GM19328 (cell line): ENCODE results near the gene TMTC2.
"Not testable (repeated sequence)": the region's sequence is repeated elsewhere in the genome, so short reads cannot be mapped to it uniquely, and the experiment has no call there.

ENCODE experiments used
- ATAC-seq: cut with Tn5 transposase; IDR thresholded peaks from one replicate; pipeline ENCODE4 v1.9.1; 2021; ENCODE audit warnings: mild to moderate bottlenecking, moderate library complexity; ENCODE audit not compliant: unreplicated experiment

Gene TMTC2

GRCh38 chr12:82725741-82726140 lies 39.0 kb downstream of the TMTC2 start:
- ATAC-seq = no peak

GRCh38 chr12:82727886-82728285 lies 41.2 kb downstream of the TMTC2 start:
- no peak for ATAC-seq

GRCh38 chr12:82728710-82729109 lies 42.0 kb downstream of the TMTC2 start:
- ATAC-seq = no peak

GRCh38 chr12:82730953-82731459 lies 44.3 kb downstream of the TMTC2 start:
- no peak for ATAC-seq

GRCh38 chr12:82740129-82741000 lies 53.7 kb downstream of the TMTC2 start:
- ATAC-seq = no peak

- ATAC-seq = no peak
Observed at GRCh38 chr12:82745063-82745674, 58.5 kb downstream of the TMTC2 start.

GRCh38 chr12:82745807-82746206 lies 59.1 kb downstream of the TMTC2 start:
- no peak for ATAC-seq

GRCh38 chr12:82746668-82747067 lies 60.0 kb downstream of the TMTC2 start:
- ATAC-seq = no peak

- no peak for ATAC-seq
Observed at GRCh38 chr12:82749015-82749414, 62.3 kb downstream of the TMTC2 start.

- no peak for ATAC-seq
Observed at GRCh38 chr12:82754856-82755255, 68.2 kb downstream of the TMTC2 start.

GRCh38 chr12:82756303-82756702 lies 69.6 kb downstream of the TMTC2 start:
- ATAC-seq = no peak

GRCh38 chr12:82757059-82757458 lies 70.4 kb downstream of the TMTC2 start:
- ATAC-seq = no peak

GRCh38 chr12:82757656-82758055 lies 71.0 kb downstream of the TMTC2 start:
- no peak for ATAC-seq

- ATAC-seq = no peak
Observed at GRCh38 chr12:82758749-82759330, 72.1 kb downstream of the TMTC2 start.

GRCh38 chr12:82760423-82760822 lies 73.7 kb downstream of the TMTC2 start:
- no peak for ATAC-seq

GRCh38 chr12:82765206-82765605 lies 78.5 kb downstream of the TMTC2 start:
- ATAC-seq = not testable (repeated sequence)

GRCh38 chr12:82765971-82766705 lies 79.4 kb downstream of the TMTC2 start:
- ATAC-seq = no peak

- no peak for ATAC-seq
Observed at GRCh38 chr12:82774666-82775065, 88.0 kb downstream of the TMTC2 start.

GRCh38 chr12:82780517-82780916 lies 93.8 kb downstream of the TMTC2 start:
- no peak for ATAC-seq

- no peak for ATAC-seq
Observed at GRCh38 chr12:82781309-82781997, 94.7 kb downstream of the TMTC2 start.

- ATAC-seq = no peak
Observed at GRCh38 chr12:82783435-82783834, 96.7 kb downstream of the TMTC2 start.
